Adipose tissue (tissue), 3 donors: ENCODE data around the gene FBH1. TPM values are rescaled to one million over a fixed set of nuclear protein-coding genes. Genes with fewer than 3 reads are reported as not detected.
"Not testable (repeated sequence)": the region's sequence is repeated elsewhere in the genome, so short reads cannot be mapped to it uniquely, and the experiment has no call there.

Experiments
- H3K27ac ChIP-seq: one replicate; pipeline ENCODE4 v1.5.1; 2013; ENCODE audit warnings: low read depth, low read length
- WGBS, 3 donors: extraction: QIAGEN DNeasy Blood & Tissue Kit; methylation state at CpG; one replicate each; pipeline ENCODE4 v1.1.7; 2013; 5-methylcytosine and 5-hydroxymethylcytosine counted together
- polyA plus RNA-seq, 3 donors: library from polyadenylated mRNA; stranded (reverse); fragments of 200-250 nt; gene quantifications; one replicate each; pipeline ENCODE4 v1.2.3, GENCODE V29; 2013
- donor health status: healthy with polysubstance abuse.
- donor health status: Bipolar disorder and iron deficiency.
- donor health status: healthy.

FBH1 gene
- polyA plus RNA-seq, 3 donors, result 24.0 to 73.7 (median 46.3) TPM

DNA sequence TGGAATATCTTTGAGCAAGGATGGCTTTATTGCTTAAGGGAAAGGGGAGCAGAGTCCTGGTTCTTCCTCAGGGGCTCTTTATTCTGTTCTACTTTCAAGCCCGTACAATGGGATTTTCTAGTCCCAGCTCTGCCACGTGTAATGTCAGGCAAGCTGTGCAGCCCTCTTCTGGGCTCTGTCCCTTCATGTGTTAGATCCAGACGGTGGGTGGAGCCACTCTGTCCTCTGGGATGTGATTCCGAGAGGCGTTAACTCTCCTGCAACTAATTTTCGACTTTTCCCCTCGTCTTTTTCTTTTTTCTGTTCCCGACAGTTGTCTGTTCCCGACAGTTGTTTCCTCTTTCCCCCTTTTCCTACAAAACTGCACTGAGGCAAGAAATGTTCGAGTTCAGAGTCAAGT lies 34.8 kb downstream of the FBH1 start:
- 81 to 91% (median 87%) methylated on average over 10 of the region's 10 CpGs for WGBS, 3 donors
- no peak overlapping the region for H3K27ac ChIP-seq

DNA sequence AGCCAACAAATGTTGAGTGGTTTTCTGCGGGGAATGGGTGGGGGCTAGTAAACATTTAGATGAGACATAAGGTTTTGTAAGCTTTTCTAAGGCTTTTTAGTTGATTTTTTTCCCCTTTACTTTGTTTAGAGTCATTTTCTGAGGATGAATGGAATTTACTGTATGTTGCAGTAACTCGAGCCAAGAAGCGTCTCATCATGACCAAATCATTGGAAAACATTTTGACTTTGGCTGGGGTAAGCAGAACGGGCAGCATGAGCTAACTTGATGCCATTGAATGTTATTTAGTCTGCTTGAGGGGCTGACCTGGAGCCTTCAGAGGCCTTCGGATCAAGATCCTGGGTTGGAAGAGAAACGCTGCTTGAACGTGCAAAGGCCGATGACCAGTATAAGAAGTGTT lies 37.3 kb downstream of the FBH1 start:
- WGBS, 3 donors, result 78 to 94% (median 82%) methylated on average over 8 of the region's 8 CpGs
- no peak overlapping the region for H3K27ac ChIP-seq

DNA sequence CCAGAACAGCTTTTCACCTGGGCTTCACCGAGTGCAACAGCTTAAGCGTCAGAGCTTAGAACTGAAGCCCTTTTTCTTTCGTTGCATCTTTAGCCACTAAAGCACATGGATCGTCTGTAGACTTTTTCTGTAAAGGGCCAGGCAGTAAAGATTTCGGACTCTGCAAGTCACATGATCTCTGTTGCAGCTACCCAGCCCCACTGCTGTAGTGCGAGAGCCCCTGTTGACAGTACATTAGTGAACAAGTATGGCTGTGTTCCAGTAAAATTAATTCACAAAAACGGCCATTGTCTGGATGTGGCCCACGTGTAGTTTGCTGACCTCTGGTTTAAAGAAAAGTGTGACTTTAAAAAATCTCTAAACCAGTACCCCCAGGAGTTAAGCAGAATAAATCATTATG lies 39.4 kb downstream of the FBH1 start:
- H3K27ac ChIP-seq, result no peak overlapping the region
- 78 to 86% (median 81%) methylated on average over 8 of the region's 8 CpGs for WGBS, 3 donors

DNA sequence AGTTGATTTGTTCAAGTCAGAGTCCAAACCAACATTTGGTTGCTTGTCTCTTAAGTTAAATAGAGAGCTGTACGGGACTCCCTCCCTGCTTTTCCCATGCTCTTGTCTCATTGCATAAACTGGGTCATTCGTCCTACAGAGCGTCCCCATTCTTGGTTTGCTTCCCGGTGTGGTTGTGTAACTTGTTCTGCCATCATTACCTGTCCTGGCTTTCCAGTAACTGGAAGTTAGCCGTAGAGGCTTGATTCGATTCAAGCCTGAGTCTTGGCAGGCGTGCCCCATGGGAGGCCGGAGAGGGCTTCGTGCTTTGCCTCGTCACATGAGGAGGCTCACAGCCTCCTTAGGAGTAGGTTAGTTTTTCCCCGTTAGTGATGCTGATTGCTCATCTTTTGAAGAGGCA lies 40.2 kb downstream of the FBH1 start:
- no peak overlapping the region for H3K27ac ChIP-seq
- 85 to 89% (median 85%) methylated on average over 11 of the region's 11 CpGs for WGBS, 3 donors

DNA sequence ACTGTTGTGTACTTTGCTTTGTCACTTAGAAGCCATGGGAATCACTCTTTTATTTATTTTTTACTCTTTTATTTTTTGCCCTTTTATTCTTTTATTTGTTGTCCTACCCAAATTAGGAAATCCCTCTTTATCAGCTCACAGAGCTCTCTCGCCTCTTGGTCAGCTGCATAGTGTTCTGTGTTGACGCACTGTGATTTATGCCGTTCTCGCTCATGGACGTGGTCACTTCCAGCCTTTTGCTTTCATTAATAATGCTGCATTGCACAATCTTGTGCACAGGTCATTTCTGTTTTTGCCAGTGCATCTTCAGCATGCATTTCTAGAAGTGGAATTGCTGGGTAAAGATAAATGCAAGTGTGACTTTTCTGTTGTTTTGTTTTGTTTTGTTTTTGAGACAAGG lies 42.3 kb downstream of the FBH1 start:
- no peak overlapping the region for H3K27ac ChIP-seq
- WGBS, 3 donors, result 66 to 83% (median 71%) methylated on average over 5 of the region's 5 CpGs

DNA sequence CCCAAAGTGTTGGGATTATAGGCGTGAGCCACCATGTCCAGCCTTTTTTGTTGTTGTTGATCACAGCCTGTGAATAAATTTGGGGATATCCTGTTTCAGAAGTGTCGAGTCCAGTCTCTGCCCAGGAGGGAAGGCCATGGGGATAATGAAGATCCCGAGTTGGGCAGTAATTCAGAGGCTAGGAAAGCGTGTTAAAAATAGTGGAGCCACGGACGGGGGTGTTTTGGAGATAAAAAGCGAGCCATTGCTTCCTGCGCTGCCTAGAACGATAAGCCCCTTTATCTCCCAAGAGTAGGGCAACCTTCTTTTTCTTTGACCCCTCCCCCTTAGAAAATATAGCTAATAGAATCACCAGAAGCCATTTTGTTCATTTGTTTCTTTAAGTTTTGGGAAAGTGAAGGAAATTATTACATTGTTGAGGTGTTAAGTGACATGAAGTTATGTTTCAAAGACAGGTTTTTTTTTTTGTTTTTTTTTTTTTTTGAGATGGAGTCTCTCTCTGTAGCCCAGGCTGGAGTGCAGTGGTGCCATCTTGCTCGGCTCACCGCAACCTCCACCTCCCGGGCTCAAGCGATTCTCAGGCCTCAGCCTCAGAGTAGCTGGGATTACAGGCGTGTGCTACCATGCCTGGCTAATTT lies 44.0 kb downstream of the FBH1 start:
- WGBS, 3 donors, result 94 to 95% (median 95%) methylated on average over 14 of the region's 14 CpGs
- H3K27ac ChIP-seq, result no peak overlapping the region

DNA sequence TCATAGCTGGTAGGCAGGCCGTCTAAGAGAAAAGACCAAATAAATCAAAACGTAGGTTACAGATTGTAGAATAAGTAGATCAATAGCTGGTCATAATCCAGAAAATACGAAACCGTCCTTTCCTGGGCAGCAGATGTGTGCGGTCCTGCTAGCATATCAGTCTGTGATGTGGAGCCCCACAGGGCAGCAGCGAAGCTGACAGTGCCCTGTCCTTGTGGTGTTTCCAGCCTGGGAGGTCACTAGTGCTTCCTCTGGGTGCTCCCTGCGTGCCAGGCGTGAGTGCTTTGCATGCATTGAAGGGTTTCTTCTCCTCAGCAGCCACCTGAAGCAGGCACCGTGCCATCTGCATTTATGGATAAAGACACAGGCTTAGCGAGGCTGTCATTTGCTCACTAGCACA lies 45.6 kb downstream of the FBH1 start:
- no peak overlapping the region for H3K27ac ChIP-seq
- 59 to 96% (median 96%) methylated on average over 10 of the region's 10 CpGs for WGBS, 3 donors

DNA sequence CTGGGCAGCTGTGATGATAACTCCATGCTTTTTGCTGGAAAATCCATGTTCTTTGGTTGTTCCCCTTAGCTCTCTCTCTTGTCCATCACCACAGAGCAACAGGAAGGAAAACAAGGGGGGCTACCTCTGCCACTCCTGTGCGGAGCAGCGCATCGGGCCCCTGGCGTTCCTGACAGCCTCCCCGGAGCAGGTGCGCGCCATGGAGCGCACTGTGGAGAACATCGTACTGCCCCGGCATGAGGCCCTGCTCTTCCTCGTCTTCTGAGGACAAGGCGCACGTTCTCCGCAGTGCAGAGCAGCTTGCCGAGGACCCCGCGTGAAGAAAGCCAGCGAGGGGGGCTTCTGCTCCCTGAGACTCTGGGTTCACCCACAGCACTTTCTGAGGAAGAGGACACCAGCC lies 47.0 kb downstream of the FBH1 start:
- H3K27ac ChIP-seq, result no peak overlapping the region
- 93 to 94% (median 94%) methylated on average over 18 of the region's 18 CpGs for WGBS, 3 donors

DNA sequence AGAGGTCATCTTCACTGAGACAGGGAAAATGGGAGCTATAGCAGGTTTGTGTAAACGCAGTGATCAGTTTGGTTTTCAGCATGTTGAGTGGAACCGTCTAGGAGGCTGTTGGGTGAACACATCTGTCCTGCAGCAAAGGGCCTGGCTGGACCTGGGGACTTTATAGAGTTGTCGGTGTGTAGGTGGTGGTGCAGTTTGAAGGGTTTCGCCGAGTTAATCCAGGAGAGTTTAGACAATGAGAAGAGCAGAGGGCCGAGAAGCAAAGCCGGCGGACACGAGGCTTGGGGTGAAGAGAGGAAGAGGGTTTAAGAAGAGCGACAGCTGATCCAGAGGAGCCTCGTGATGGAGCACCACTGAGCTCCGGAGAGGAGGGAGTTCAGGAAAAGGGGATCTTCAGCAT lies 48.2 kb downstream of the FBH1 start:
- 90 to 92% (median 90%) methylated on average over 12 of the region's 12 CpGs for WGBS, 3 donors
- H3K27ac ChIP-seq, result no peak overlapping the region

DNA sequence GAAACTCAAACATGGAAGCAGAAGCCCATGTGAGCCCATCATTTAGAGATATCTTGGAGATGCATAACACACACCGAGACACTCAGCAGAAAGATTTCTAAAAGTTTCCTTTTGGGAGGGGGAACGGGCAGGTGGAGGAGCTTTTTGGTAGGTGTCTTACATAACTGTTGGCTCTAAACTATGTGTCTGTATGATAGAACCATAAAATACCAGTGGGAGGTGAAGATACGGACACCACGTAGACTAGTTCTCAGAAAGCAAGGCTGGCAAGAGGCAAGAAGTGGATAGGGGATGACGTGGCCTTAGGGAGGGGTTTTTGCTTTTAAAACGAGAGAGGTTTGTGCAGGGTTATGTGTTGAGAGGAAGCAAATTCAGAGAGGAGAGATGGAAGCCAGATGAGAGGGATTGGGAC lies 50.8 kb downstream of the FBH1 start:
- 73 to 78% (median 76%) methylated on average over 6 of the region's 6 CpGs for whole genome bisulfite sequencing, 3 donors
- H3K27ac ChIP-seq, result no peak overlapping the region

DNA sequence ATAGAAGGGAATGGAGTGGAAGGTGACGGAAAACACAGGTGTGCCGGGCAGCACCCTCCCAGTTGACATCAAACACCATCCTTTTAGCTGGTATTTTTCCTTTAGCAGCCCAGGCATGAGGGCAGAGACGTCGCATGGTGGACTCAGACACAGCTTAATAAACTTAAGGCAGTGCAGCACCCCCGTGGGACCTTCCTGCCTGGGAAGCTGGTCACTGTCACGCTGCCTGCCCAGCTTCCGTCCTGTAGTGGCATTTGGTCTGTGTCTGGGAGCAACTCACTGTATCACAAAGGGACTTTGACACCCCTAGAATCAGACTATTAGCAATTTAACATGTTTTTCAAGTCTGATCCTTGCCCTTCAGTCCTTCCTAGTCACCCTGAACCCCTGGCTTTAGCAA lies 51.5 kb downstream of the FBH1 start:
- H3K27ac ChIP-seq, result no peak overlapping the region
- 69 to 82% (median 75%) methylated on average over 7 of the region's 7 CpGs for WGBS, 3 donors

DNA sequence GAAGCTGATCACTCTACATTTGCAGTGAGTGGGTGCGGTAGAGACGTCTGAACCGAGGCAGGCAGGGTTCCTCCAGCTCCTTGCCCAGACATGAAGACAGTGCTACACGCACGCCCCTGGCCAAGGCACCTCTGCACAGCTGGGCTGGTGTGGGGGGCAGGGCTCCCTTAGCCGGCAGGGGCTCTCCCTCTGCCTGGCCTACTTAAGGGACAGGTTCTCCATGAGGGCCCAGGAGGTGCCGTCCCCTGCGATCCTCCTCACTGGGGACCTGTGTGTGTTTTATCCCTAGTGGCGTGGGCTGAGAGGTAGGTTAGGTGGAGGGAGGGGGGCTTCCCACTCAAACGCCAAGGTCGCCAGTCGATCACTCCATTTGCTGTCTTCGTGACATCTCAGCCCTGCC lies 52.0 kb downstream of the FBH1 start:
- 78 to 87% (median 82%) methylated on average over 13 of the region's 13 CpGs for WGBS, 3 donors
- H3K27ac ChIP-seq, result no peak overlapping the region

DNA sequence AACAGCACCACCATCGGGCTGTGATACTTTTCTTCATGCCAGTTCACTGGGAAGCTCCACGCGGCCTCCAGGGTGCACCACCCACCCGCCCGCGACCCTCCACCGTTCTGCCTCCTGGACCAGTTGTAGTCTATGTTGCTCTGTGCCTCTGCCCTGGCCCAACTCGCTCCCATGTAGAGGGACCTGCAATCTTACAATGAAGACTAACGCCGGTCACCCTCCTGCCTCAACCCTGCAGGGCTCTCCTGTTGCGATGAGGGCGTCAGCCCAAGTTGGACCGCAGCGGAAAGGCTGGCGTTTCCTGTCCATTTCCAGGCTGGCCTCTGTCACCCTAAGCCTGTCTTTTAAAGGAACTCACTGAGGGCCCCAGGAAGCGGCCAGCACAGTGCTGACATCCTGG lies 52.4 kb downstream of the FBH1 start:
- H3K27ac ChIP-seq, result no peak overlapping the region
- WGBS, 3 donors, result 50 to 73% (median 54%) methylated on average over 16 of the region's 16 CpGs

DNA sequence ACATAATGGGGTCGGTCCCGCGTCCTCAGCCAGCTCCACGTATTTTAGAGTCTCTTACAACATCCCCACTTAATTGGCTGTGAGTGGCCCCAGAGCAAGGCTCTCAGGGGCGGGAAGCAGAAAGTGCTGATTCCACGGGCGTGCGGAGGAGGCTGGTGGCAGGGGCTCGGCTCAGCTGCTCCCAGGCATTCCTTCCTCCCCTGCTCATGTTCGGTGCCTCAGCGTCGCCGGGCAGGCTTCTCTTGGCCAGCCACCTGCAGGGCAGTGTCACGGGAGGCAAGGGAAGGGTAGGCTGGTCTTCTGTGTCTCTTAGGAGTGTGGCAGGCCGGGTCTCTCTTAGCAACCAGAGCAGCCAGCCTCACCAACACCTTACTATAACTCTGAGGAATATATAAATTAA lies 53.5 kb downstream of the FBH1 start:
- peak overlapping the region; percentile 40 for H3K27ac ChIP-seq
- 27 to 51% (median 50%) methylated on average over 15 of the region's 15 CpGs for WGBS, 3 donors

DNA sequence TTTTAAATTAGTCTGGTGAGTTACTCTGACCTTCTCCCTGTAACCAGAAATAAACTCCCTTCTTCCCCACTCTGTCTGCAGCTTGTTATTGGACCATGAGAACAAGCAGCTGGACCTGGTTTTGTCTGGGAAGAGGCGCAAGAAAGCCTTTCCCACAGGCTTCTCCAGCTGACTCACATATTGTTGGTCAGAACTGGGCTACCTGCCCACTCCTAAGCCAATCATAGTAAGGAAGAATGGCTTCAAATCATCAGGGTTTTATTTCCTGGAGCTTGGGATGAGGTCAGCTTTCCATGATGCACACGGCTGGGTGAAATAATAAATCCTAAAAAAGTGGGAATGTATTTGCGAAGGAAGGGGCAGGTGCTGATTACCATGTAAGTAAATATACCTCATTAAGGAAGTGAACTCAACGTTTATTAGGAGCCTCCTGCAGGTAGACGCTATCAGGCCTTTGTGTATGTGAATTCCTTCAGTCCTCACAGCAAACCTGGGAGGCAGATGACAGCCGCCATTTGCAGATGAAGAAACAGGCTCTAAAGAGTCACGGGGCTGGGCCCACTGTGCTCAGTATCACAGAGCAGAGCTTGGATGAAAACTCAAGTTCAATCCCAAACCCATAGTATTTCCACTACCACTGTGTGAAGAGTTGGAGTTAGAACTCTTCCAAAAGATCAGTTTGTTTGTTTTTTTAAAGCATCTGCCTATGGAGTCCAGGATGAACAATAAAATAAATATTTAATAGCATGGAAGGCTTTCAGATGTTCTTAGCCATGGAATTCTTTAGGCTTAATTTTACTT lies 54.5 kb downstream of the FBH1 start:
- H3K27ac ChIP-seq, result peak overlapping the region; percentile 30
- 27 to 42% (median 39%) methylated on average over 7 of the region's 7 CpGs for WGBS, 3 donors

DNA sequence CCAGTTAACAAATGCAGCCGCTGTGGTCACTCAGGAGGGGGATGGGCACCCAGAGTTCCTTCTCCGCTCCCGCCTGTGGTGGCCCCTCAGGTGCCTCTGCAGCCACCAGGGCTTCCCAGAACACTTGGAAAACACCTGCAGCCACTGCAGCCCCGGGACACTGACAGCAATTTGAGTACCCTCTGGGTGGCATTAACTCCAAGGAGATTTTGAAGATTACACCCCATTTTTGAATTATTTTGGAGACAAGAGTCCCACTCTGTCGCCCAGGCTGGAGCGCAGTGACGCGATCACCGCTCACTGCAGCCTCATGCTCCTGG lies 55.1 kb downstream of the FBH1 start:
- 77 to 85% (median 85%) methylated on average over 9 of the region's 9 CpGs for WGBS, 3 donors
- peak overlapping the region; percentile 79 for H3K27ac ChIP-seq

DNA sequence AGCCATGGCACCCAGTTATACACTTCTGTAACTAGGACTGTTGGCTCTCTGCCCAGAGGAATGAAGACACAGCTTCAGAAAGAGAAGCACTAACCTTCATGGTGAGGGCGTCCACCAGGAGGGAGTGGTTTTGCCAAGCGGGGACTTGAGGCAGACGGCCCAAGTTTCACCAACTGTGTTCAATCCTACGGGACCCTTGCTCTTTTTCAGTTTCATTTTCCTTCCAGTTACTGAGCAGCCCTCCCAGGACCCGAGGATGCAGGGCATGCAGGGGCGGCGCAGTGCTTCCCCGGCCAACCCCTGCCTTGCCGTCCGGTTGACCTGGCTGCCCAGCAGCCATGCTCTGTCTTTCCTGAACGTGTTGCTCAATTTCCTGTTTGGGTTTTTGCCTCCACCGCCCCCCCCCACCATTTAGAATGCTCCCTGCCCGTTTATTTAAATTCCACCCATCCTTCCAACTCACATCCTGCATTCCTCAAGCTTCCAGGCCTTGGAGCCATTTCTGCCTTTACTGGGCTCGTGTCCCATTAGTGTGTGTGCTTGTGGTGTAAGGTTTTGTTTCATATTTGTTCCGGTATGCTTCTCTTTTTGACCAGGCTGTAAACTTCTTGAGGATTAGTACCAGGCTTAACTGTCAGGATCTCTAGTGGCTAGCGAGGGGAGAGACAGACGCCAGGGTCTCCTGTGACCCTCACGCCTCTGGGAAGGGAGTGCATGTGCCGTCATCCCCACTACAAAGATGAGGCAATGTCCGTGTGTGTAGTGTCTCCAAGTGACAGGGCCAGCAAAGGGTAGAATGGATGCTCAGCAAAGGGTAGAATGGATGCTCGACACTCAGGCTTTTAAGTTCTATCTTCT lies 55.7 kb downstream of the FBH1 start:
- WGBS, 3 donors, result 17 to 75% (median 19%) methylated on average over 21 of the region's 21 CpGs

DNA sequence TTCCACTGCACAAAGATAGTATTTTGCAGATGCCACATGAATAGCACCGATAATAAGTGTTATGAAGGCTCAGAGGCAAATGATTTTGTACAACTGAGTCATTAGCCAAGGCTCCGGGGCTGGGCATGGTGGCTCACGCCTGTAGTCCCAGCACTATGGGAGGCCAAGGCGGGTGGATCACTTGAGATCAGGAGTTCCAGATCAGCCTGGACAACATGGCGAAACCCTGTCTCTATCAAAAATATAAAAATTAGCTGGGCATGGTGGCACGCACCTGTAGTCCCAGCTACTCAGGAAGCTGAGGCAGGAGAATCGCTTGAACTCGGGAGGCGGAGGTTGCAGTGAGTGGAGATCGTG lies 56.4 kb downstream of the FBH1 start:
- H3K27ac ChIP-seq, result not testable (repeated sequence)
- 82 to 92% (median 90%) methylated on average over 10 of the region's 10 CpGs for WGBS, 3 donors

More for the DNA sequence above, 55.7 kb downstream of the FBH1 start:
- peak overlapping the region; percentile 79 for H3K27ac ChIP-seq

DNA sequence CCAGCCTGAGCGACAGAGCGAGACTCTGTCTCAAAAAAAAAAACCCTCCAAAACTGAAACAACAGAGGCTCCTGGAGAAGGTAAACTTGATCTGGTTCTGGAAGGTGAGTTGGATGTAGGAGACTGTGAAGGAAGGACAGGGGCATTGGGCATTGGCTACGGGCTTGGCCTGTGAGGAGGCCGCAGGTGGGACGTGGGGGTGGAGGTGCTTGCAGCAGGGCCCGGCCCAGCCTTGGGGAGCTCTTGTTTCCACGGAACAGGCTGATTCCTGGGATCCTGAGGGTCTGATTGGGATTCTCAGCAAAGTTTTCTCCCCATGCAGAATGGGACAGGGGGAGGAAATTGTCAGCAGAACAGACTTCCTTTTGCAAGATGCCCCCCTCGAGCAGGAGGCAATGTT lies 56.7 kb downstream of the FBH1 start:
- 86 to 93% (median 87%) methylated on average over 8 of the region's 8 CpGs for WGBS, 3 donors
- H3K27ac ChIP-seq, result no peak overlapping the region
